SU-DHL-6 (cell line): ENCODE measurements around the gene CACNA1B.

ENCODE experiments used
- H2AFZ ChIP-seq: fragments of 200-600 bp; sonication (generic); 2 replicates; pipeline ENCODE4 v1.6.1; 2014; ENCODE audit warnings: low read depth, mild to moderate bottlenecking, moderate library complexity, mixed read lengths, antibody characterized with exemption, low read length; ENCODE audit not compliant: severe bottlenecking
- H3F3A ChIP-seq: fragments of 200-600 bp; shearing (Covaris generic); 2 replicates; pipeline ENCODE4 v1.6.0; 2016; ENCODE audit warnings: antibody characterized with exemption, mild to moderate bottlenecking; ENCODE audit not compliant: insufficient read depth
- H3K27ac ChIP-seq: fragments of 200-600 bp; sonication (generic); 2 replicates; pipeline ENCODE4 v1.5.1; 2016; ENCODE audit warnings: low read depth, mild to moderate bottlenecking, low read length, moderate library complexity, mixed read lengths
- H3K27me3 ChIP-seq: fragments of 200-600 bp; sonication (generic), shearing (Covaris generic); 2 replicates; pipeline ENCODE4 v1.6.0; 2014; ENCODE audit warnings: mild to moderate bottlenecking, low read length
- H3K36me3 ChIP-seq: fragments of 200-600 bp; sonication (generic); 2 replicates; pipeline ENCODE4 v1.6.1; 2014; ENCODE audit warnings: mild to moderate bottlenecking, low read length, mixed read lengths
- H3K4me2 ChIP-seq: fragments of 300-600, 200-600 bp; shearing (Covaris generic), sonication (generic); 2 replicates; pipeline ENCODE4 v1.6.0; 2014; ENCODE audit warnings: low read length, low read depth, mild to moderate bottlenecking; ENCODE audit not compliant: poor library complexity, severe bottlenecking
- H3K4me3 ChIP-seq: fragments of 200-600 bp; sonication (generic); 2 replicates; pipeline ENCODE4 v1.5.1; 2014; ENCODE audit warnings: antibody characterized with exemption, low read length, mild to moderate bottlenecking, mixed read lengths; ENCODE audit not compliant: insufficient read depth, poor library complexity, severe bottlenecking
- H3K79me2 ChIP-seq: fragments of 200-600 bp; sonication (generic); 2 replicates; pipeline ENCODE4 v1.6.1; 2014; ENCODE audit warnings: mild to moderate bottlenecking, low read length, moderate library complexity; ENCODE audit not compliant: insufficient read depth
- H3K9ac ChIP-seq: fragments of 200-600 bp; sonication (generic); 2 replicates; pipeline ENCODE4 v1.7.0; 2014; ENCODE audit warnings: mild to moderate bottlenecking, low read length
- H3K9me2 ChIP-seq: fragments of 200-600 bp; sonication (generic); replicated peaks from 2 replicates; pipeline ENCODE4 v1.6.1; 2014; ENCODE audit warnings: low read length; ENCODE audit not compliant: insufficient read depth
- H3K9me3 ChIP-seq: fragments of 200-600 bp; sonication (generic); 2 replicates; pipeline ENCODE4 v1.6.1; 2014; ENCODE audit warnings: low read length, mixed read lengths; ENCODE audit not compliant: insufficient read depth
- H4K20me1 ChIP-seq: fragments of 200-600 bp; sonication (generic); 2 replicates; pipeline ENCODE4 v1.6.1; 2014; ENCODE audit warnings: low read depth, mild to moderate bottlenecking, antibody characterized with exemption, low read length, moderate library complexity, mixed read lengths
- EZH2phosphoT487 ChIP-seq: fragments of 200-600 bp; sonication (generic), shearing (Covaris generic); conservative IDR thresholded peaks from 2 replicates; pipeline ENCODE4 v1.6.1; 2018; ENCODE audit warnings: mild to moderate bottlenecking, antibody characterized with exemption, low read length, moderate library complexity, mixed read lengths
- TF ChIP-seq, protein P1 (sequence below): fragments of 200-600 bp; sonication (generic); IDR thresholded peaks from one replicate; pipeline ENCODE4 v1.5.1; 2017; ENCODE audit warnings: antibody characterized with exemption, mild to moderate bottlenecking, low read length, moderate library complexity; ENCODE audit not compliant: insufficient read depth, poor library complexity, severe bottlenecking

The CACNA1B gene

DNA sequence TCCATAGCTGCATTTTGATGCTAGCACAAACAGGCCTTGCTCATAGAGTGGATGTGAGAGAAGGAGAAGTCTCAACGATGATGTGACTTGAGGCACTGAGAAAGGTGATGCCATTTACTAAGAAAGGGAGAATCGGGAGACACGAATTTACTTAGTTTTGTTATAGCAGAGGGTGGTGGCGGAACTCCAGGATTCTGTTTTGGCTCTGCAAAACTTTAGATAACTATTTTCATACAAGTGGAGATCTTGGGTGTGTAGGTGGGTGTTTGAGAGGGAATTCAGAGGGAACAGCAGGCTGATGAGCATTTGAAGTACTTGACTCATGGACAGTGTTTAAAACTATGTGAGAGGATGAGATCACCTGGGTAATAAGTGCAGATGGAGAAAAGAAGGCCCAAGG lies 43.2 kb downstream of the CACNA1B start:
- Histone ChIP-seq H3K9me2 (no peaks in the 10 kb centered on the region), H3K27me3 (no peaks in the 10 kb centered on the region)
- TF ChIP-seq EZH2phosphoT487 = no peak
- TF ChIP-seq, protein P1, sequence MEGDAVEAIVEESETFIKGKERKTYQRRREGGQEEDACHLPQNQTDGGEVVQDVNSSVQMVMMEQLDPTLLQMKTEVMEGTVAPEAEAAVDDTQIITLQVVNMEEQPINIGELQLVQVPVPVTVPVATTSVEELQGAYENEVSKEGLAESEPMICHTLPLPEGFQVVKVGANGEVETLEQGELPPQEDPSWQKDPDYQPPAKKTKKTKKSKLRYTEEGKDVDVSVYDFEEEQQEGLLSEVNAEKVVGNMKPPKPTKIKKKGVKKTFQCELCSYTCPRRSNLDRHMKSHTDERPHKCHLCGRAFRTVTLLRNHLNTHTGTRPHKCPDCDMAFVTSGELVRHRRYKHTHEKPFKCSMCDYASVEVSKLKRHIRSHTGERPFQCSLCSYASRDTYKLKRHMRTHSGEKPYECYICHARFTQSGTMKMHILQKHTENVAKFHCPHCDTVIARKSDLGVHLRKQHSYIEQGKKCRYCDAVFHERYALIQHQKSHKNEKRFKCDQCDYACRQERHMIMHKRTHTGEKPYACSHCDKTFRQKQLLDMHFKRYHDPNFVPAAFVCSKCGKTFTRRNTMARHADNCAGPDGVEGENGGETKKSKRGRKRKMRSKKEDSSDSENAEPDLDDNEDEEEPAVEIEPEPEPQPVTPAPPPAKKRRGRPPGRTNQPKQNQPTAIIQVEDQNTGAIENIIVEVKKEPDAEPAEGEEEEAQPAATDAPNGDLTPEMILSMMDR = no peak

DNA sequence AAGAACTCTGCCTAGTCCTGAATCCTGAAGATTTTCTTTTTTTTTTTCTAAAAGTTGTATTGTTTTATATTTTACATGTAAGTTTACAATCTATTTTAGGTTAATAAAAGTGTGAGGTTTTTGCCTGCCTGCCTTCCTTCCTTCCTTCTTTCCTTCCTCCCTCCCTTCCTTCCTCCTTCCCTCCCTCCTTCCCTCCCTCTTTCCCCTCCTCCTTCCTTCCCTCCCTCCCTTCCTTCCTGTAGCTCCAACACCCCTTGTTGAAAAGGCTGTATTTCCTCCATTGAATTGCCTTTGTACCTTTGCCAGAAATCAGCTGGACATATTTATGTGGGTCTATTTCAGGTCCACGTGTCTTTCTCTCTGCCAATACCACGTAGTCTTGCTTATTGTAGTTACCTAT lies 46.6 kb downstream of the CACNA1B start:
- TF ChIP-seq, protein P1 = no peak
- no peak for TF ChIP-seq EZH2phosphoT487
- H3F3A ChIP-seq = no peaks in the 10 kb centered on the region
- no peaks in the 10 kb centered on the region for H4K20me1 ChIP-seq
- no peak overlapping the region for H3K4me2 ChIP-seq
- H3K79me2 ChIP-seq = no peaks in the 10 kb centered on the region
- no peaks in the 10 kb centered on the region for H3K36me3 ChIP-seq
- H3K27me3 ChIP-seq = no peaks in the 10 kb centered on the region
- no peaks in the 10 kb centered on the region for H3K9me2 ChIP-seq
- no peak overlapping the region for H2AFZ ChIP-seq
- no peak overlapping the region for H3K27ac ChIP-seq
- H3K9ac ChIP-seq = no peak overlapping the region
- H3K9me3 ChIP-seq = no peaks in the 10 kb centered on the region
- no peak overlapping the region for H3K4me3 ChIP-seq

More for the DNA sequence above, 43.2 kb downstream of the CACNA1B start:
- Histone ChIP-seq H3F3A (no peaks in the 10 kb centered on the region), H3K79me2 (no peaks in the 10 kb centered on the region), H3K27ac (no peak overlapping the region), H4K20me1 (no peaks in the 10 kb centered on the region), H3K4me3 (no peak overlapping the region), H3K9ac (no peak overlapping the region), H3K4me2 (no peak overlapping the region), H3K36me3 (no peaks in the 10 kb centered on the region), H3K9me3 (no peaks in the 10 kb centered on the region), H2AFZ (no peak overlapping the region)

DNA sequence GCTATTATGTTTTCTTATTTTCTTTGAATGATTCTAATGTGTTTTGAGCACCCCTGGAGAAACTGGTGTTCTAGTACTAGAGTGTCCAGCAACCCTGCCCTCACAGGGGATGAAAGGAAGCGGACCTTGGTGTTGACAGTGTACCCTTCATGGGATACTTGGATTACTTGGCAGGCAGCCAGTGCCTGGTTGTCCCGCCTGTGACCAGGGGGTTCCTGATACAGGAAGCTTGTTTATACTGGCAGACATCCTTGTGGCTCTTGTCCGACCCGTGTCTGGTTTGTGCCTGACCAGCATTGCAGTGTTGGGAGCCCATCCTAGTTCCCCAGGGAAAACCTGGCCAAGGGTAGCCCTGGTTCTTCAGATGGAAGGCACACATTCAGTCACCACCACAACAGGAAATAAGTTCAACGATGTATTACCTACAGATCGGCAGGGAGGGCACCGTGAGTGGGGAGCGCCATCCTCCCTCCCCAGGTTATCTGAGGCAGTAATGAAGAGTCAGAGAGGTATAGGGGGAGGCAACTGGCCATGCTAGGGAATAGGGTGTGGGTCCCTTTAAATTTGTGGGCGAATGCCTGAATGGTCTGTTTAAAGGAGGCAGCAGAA lies 47.3 kb downstream of the CACNA1B start:
- no peak overlapping the region for H3K4me2 ChIP-seq
- H3F3A ChIP-seq = no peaks in the 10 kb centered on the region
- H3K9ac ChIP-seq = no peak overlapping the region
- no peaks in the 10 kb centered on the region for H3K9me2 ChIP-seq
- TF ChIP-seq, protein P1 = no peak
- TF ChIP-seq EZH2phosphoT487 = no peak
- no peaks in the 10 kb centered on the region for H3K9me3 ChIP-seq
- no peaks in the 10 kb centered on the region for H3K36me3 ChIP-seq
- no peak overlapping the region for H3K4me3 ChIP-seq
- H3K27me3 ChIP-seq = no peaks in the 10 kb centered on the region
- no peak overlapping the region for H3K27ac ChIP-seq
- no peaks in the 10 kb centered on the region for H3K79me2 ChIP-seq
- no peak overlapping the region for H2AFZ ChIP-seq
- no peaks in the 10 kb centered on the region for H4K20me1 ChIP-seq
